ENCODE data around the gene LRFN2. TPM values are rescaled to one million over a fixed set of nuclear protein-coding genes. Genes with fewer than 3 reads are reported as not detected.

Gene LRFN2
- total and polyA plus RNA-seq, 2 donors (not counting 1 experiment from before 2014, with no cell fraction given) = not detected

GRCh38 chr6:40350747-40351217, 236.4 kb downstream of the LRFN2 start:
- DNase-seq = no peak
- TF ChIP-seq EZH2 (IDR thresholded peaks at IDR 0.05; ENCODE audit: borderline replicate concordance, insufficient read depth, low read depth, low read length, poor library complexity, severe bottlenecking) = no peak
- TF ChIP-seq CTCF (IDR thresholded peaks at IDR 0.05) = no peak
- no peak overlapping the region for H3K4me3 Mint-ChIP-seq
- WGBS (ENCODE audit: insufficient coverage) = 100% methylated on average over 2 of the region's 3 CpGs
- Histone ChIP-seq H3K4me1 (ENCODE audit: control insufficient read depth in 2 of 2, insufficient read depth in 2 of 2, low read length in 2 of 2) (no peaks in the 10 kb centered on the region), H3K36me3 (replicated peaks in 1 of 2; ENCODE audit: control extremely low read depth in 1 of 2, control insufficient read depth in 1 of 2, extremely low read depth in 1 of 2, insufficient read depth in 2 of 2, low read length in 1 of 2) (no peaks in the 10 kb centered on the region), H3K27ac (ENCODE audit: low read length in 2 of 2) (no peak overlapping the region), H3K9me3 (ENCODE audit: control extremely low read depth in 1 of 3, control insufficient read depth in 2 of 3, insufficient read depth in 1 of 3, low read length in 2 of 3) (no peaks in the 10 kb centered on the region), H3K4me3 (ENCODE audit: control extremely low read depth in 1 of 5, extremely low read depth in 1 of 5, insufficient read depth in 1 of 5, low read depth in 2 of 5, low read length in 4 of 5) (no peak overlapping the region), H2AFZ (ENCODE audit: insufficient read depth, low read depth, low read length, poor library complexity, severe bottlenecking) (no peak overlapping the region), H3K27me3 (replicated peaks in 1 of 4; ENCODE audit: control extremely low read depth in 1 of 4, control insufficient read depth in 3 of 4, insufficient read depth in 4 of 4, low read length in 3 of 4) (no peaks in the 10 kb centered on the region), H3K79me2 (ENCODE audit: control insufficient read depth, insufficient read depth, low read length) (no peaks in the 10 kb centered on the region), H3K4me2 (replicated peaks; ENCODE audit: low read depth, low read length, poor library complexity, severe bottlenecking) (no peak overlapping the region), H4K20me1 (ENCODE audit: control insufficient read depth, insufficient read depth, low read length, poor library complexity, severe bottlenecking) (no peaks in the 10 kb centered on the region), H3K9ac (ENCODE audit: low read length) (no peak overlapping the region)
- ATAC-seq (ENCODE audit: low read depth) = no peak
- ChIA-PET CTCF (no interaction called here), POLR2A (no interaction called here)
- no peaks in the 10 kb centered on the region for H3K9me3 Mint-ChIP-seq (ENCODE audit: insufficient read depth)
- no peaks in the 10 kb centered on the region for H3K4me1 Mint-ChIP-seq
- H3K27ac Mint-ChIP-seq = no peak overlapping the region
- H3K27me3 Mint-ChIP-seq = peaks cover 4% of the 10 kb centered on the region
- intact Hi-C loops (cut with micrococcal nuclease) = no loop called here

- 83% methylated on average over 11 of the region's 11 CpGs for WGBS (ENCODE audit: insufficient coverage)
- no peak overlapping the region for H2AFZ ChIP-seq (ENCODE audit: insufficient read depth, low read depth, low read length, poor library complexity, severe bottlenecking)
- ChIA-PET POLR2A (no interaction called here), CTCF (no interaction called here)
- no peak for ATAC-seq (ENCODE audit: low read depth)
- no peak overlapping the region for H3K4me3 ChIP-seq (ENCODE audit: control extremely low read depth in 1 of 5, extremely low read depth in 1 of 5, insufficient read depth in 1 of 5, low read depth in 2 of 5, low read length in 4 of 5)
- Mint-ChIP-seq H3K4me1 (no peaks in the 10 kb centered on the region), H3K4me3 (no peak overlapping the region), H3K9me3 (ENCODE audit: insufficient read depth) (no peaks in the 10 kb centered on the region), H3K27ac (no peak overlapping the region), H3K27me3 (peaks cover 4% of the 10 kb centered on the region)
- H3K27ac ChIP-seq (ENCODE audit: low read length in 2 of 2) = no peak overlapping the region
- no peaks in the 10 kb centered on the region for H3K9me3 ChIP-seq (ENCODE audit: control extremely low read depth in 1 of 3, control insufficient read depth in 2 of 3, insufficient read depth in 1 of 3, low read length in 2 of 3)
- H4K20me1 ChIP-seq (ENCODE audit: control insufficient read depth, insufficient read depth, low read length, poor library complexity, severe bottlenecking) = no peaks in the 10 kb centered on the region
- intact Hi-C loops (cut with micrococcal nuclease) = no loop called here
- no peaks in the 10 kb centered on the region for H3K36me3 ChIP-seq (replicated peaks in 1 of 2; ENCODE audit: control extremely low read depth in 1 of 2, control insufficient read depth in 1 of 2, extremely low read depth in 1 of 2, insufficient read depth in 2 of 2, low read length in 1 of 2)
- H3K9ac ChIP-seq (ENCODE audit: low read length) = no peak overlapping the region
- H3K4me1 ChIP-seq (ENCODE audit: control insufficient read depth in 2 of 2, insufficient read depth in 2 of 2, low read length in 2 of 2) = no peaks in the 10 kb centered on the region
- no peak for TF ChIP-seq EZH2 (IDR thresholded peaks at IDR 0.05; ENCODE audit: borderline replicate concordance, insufficient read depth, low read depth, low read length, poor library complexity, severe bottlenecking)
- no peak for TF ChIP-seq CTCF (IDR thresholded peaks at IDR 0.05)
- H3K27me3 ChIP-seq (replicated peaks in 1 of 4; ENCODE audit: control extremely low read depth in 1 of 4, control insufficient read depth in 3 of 4, insufficient read depth in 4 of 4, low read length in 3 of 4) = no peaks in the 10 kb centered on the region
- no peaks in the 10 kb centered on the region for H3K79me2 ChIP-seq (ENCODE audit: control insufficient read depth, insufficient read depth, low read length)
- DNase-seq = no peak
- H3K4me2 ChIP-seq (replicated peaks; ENCODE audit: low read depth, low read length, poor library complexity, severe bottlenecking) = no peak overlapping the region
Measured at GRCh38 chr6:40349901-40350746, 237.0 kb downstream of the LRFN2 start.
